ENCODE data around the gene ZBTB17.

DNA sequence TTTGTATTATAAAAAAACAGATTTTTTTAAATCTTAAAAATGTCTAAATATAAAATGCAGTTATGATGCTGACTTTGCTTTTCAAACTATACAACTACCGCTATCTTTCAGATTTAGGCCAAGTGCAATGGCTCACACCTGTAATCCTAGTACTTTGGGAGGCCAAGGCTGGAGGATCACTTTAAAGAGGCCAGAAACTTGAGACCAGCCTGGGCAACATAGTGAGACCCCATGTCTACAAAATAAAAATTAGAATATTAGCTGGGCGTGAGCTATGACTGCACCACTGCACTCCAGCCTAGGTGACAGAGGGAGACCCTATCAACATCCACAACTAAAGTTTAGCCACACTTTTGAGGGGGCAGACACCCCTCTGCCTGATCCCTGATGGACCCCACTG is 20.3 kb downstream of the ZBTB17 start:
- TF ChIP-seq, protein P1, sequence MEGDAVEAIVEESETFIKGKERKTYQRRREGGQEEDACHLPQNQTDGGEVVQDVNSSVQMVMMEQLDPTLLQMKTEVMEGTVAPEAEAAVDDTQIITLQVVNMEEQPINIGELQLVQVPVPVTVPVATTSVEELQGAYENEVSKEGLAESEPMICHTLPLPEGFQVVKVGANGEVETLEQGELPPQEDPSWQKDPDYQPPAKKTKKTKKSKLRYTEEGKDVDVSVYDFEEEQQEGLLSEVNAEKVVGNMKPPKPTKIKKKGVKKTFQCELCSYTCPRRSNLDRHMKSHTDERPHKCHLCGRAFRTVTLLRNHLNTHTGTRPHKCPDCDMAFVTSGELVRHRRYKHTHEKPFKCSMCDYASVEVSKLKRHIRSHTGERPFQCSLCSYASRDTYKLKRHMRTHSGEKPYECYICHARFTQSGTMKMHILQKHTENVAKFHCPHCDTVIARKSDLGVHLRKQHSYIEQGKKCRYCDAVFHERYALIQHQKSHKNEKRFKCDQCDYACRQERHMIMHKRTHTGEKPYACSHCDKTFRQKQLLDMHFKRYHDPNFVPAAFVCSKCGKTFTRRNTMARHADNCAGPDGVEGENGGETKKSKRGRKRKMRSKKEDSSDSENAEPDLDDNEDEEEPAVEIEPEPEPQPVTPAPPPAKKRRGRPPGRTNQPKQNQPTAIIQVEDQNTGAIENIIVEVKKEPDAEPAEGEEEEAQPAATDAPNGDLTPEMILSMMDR (IDR thresholded peaks at IDR 0.05): no peak
- TF ChIP-seq EZH2 (IDR thresholded peaks at IDR 0.05): no peak

Measured in neural progenitor cell (in vitro differentiated cells).